Activated B cell treated with CpG ODN at 0.5 μM for 24 hours (primary cell): Measurements from ENCODE around the gene DHRS13. TPM values are rescaled to one million over a fixed set of nuclear protein-coding genes. Genes with fewer than 3 reads are reported as not detected.
"Not testable (repeated sequence)": the region's sequence is repeated elsewhere in the genome, so short reads cannot be mapped to it uniquely, and the experiment has no call there.

Source experiments
- ATAC-seq: fragments of 200-7000 bp; cut with Tn5 transposase; one replicate; pipeline ENCODE4 v1.10.0; 2021; ENCODE audit warnings: low read depth, mild to moderate bottlenecking, moderate library complexity
- CTCF ChIA-PET: fragments of 350-600 bp; sonication (Branson Sonifier 250); formaldehyde crosslinking; loops from one replicate; lab custom pipeline; 2021; ENCODE audit warnings: antibody characterized with exemption; lab: Charles Lee
- POLR2A ChIA-PET: fragments of 350-600 bp; sonication (Branson Sonifier 250); formaldehyde crosslinking; loops from one replicate; lab custom pipeline; 2021; ENCODE audit warnings: antibody characterized with exemption; lab: Charles Lee
- DNase-seq: peaks from one replicate; pipeline ENCODE4 v3.0.0; 2022
- H3K27ac Mint-ChIP-seq: one replicate; pipeline ENCODE4 v1.8.0; 2020; ENCODE audit warnings: mixed read lengths
- H3K27me3 Mint-ChIP-seq: one replicate; pipeline ENCODE4 v1.8.0; 2021; ENCODE audit warnings: mixed read lengths
- H3K36me3 Mint-ChIP-seq: one replicate; pipeline ENCODE4 v1.8.0; 2021; ENCODE audit warnings: low read depth, mixed read lengths
- H3K4me1 Mint-ChIP-seq: one replicate; pipeline ENCODE4 v1.8.0; 2021; ENCODE audit warnings: mixed read lengths
- H3K4me3 Mint-ChIP-seq: one replicate; pipeline ENCODE4 v1.8.0; 2020; ENCODE audit warnings: mild to moderate bottlenecking, mixed read lengths
- H3K9me3 Mint-ChIP-seq: one replicate; pipeline ENCODE4 v1.8.0; 2020; ENCODE audit warnings: mixed read lengths
- CTCF ChIP-seq: fragments of 200-600 bp; IDR thresholded peaks from one replicate; pipeline ENCODE4 v1.8.0; 2022; ENCODE audit warnings: antibody characterized with exemption, mild to moderate bottlenecking
- intact Hi-C: fragments of 100-400 bp; cut with micrococcal nuclease; formaldehyde crosslinking; loops from one replicate; pipeline ENCODE4 v1.15.1; 2024
- total RNA-seq: library from RNA; stranded (reverse); gene quantifications from 2 replicates; pipeline ENCODE4 v1.2.3, GENCODE V29; 2022

DHRS13 gene
- total RNA-seq, 1 donor from 2014 or later = 39.6 TPM

- H3K36me3 Mint-ChIP-seq = peaks cover 73% of the 10 kb centered on the region
- H3K9me3 Mint-ChIP-seq = no peaks in the 10 kb centered on the region
- ATAC-seq (no peak), DNase-seq (no peak)
- peak overlapping the region; percentile 4 for H3K27ac Mint-ChIP-seq
- ChIA-PET POLR2A (no interaction called here), CTCF (interaction anchor here (0.7 to 6.2 kb wide), 5 partner anchors 8 to 259 kb away, joined by 3 to 37 read pairs (median 10); partner anchors contain the start of gene FLOT2)
- H3K4me3 Mint-ChIP-seq = no peak overlapping the region
- no peak for TF ChIP-seq CTCF
- intact Hi-C loops = no loop called here
- H3K4me1 Mint-ChIP-seq = peaks cover 4% of the 10 kb centered on the region
- no peaks in the 10 kb centered on the region for H3K27me3 Mint-ChIP-seq
Measured at GRCh38 chr17:28907709-28908475, 5.0 kb upstream of the DHRS13 start.

GRCh38 chr17:28906706-28907438 lies 4.0 kb upstream of the DHRS13 start:
- peaks cover 66% of the 10 kb centered on the region for H3K36me3 Mint-ChIP-seq
- intact Hi-C loops = no loop called here
- peak overlapping the region; percentile 53 for H3K27ac Mint-ChIP-seq
- no peaks in the 10 kb centered on the region for H3K9me3 Mint-ChIP-seq
- peaks cover 8% of the 10 kb centered on the region for H3K4me1 Mint-ChIP-seq
- CTCF ChIA-PET = interaction anchor here (0.7 to 6.2 kb wide), 5 partner anchors 9 to 258 kb away, joined by 3 to 37 read pairs (median 10); partner anchors contain the start of gene FLOT2
- DNase-seq (no peak), ATAC-seq (no peak)
- H3K27me3 Mint-ChIP-seq = no peaks in the 10 kb centered on the region
- no peak for TF ChIP-seq CTCF
- H3K4me3 Mint-ChIP-seq = no peak overlapping the region
- POLR2A ChIA-PET = interaction anchor here (0.6 kb wide), 1 partner anchor 157 kb away, joined by 3 read pairs; no protein-coding TSS in a partner anchor

- CTCF ChIA-PET = interaction anchor here (1.9 to 6.2 kb wide), 4 partner anchors 8 to 180 kb away, joined by 7 to 37 read pairs (median 10); partner anchors contain the start of gene FLOT2
- no peak for TF ChIP-seq CTCF
- Mint-ChIP-seq H3K27me3 (no peaks in the 10 kb centered on the region), H3K36me3 (peaks cover 63% of the 10 kb centered on the region), H3K27ac (no peak overlapping the region), H3K4me3 (no peak overlapping the region), H3K4me1 (peaks cover 14% of the 10 kb centered on the region), H3K9me3 (no peaks in the 10 kb centered on the region)
- intact Hi-C loops = no loop called here
- ATAC-seq = no peak
- POLR2A ChIA-PET = interaction anchor here (0.6 to 1.0 kb wide), 2 partner anchors 64 to 156 kb away, joined by 3 read pairs; partner anchors contain the start of gene FAM222B
- DNase-seq = no peak
Measured at GRCh38 chr17:28906276-28906675, 3.4 kb upstream of the DHRS13 start.

- POLR2A ChIA-PET = interaction anchor here (0.9 kb wide), 1 partner anchor 178 kb away, joined by 3 read pairs; no protein-coding TSS in a partner anchor
- Mint-ChIP-seq H3K27me3 (no peaks in the 10 kb centered on the region), H3K27ac (peak overlapping the region; percentile 1), H3K4me3 (no peak overlapping the region), H3K9me3 (no peaks in the 10 kb centered on the region), H3K36me3 (peaks cover 54% of the 10 kb centered on the region), H3K4me1 (peaks cover 24% of the 10 kb centered on the region)
- no peak for TF ChIP-seq CTCF
- CTCF ChIA-PET = interaction anchor here (10.4 kb wide), 1 partner anchor 140 kb away, joined by 90 read pairs; no protein-coding TSS in a partner anchor
- ATAC-seq (no peak), DNase-seq (no peak)
- intact Hi-C loops = loop anchor here (5.0 kb wide), 1 partner anchor 242 kb away; the partner anchor contains the start of genes SDF2 and SUPT6H
Measured at GRCh38 chr17:28904800-28905199, 1.9 kb upstream of the DHRS13 start.

- not testable (repeated sequence) for DNase-seq, H3K27me3 Mint-ChIP-seq, H3K9me3 Mint-ChIP-seq, ATAC-seq
- ChIA-PET CTCF (interaction anchor here (0.6 to 10.4 kb wide), 9 partner anchors 13 to 192 kb away, joined by 3 to 90 read pairs (median 4); partner anchors contain the start of genes PROCA1 and RPL23A), POLR2A (interaction anchor here (0.7 to 3.1 kb wide), 6 partner anchors 11 to 257 kb away, joined by 15 to 52 read pairs (median 22); partner anchors contain the start of genes FAM222B and TLCD1)
- Mint-ChIP-seq H3K4me3 (peak overlapping the region; percentile 68), H3K27ac (peak overlapping the region; percentile 68), H3K36me3 (peaks cover 55% of the 10 kb centered on the region), H3K4me1 (peaks cover 33% of the 10 kb centered on the region)
- intact Hi-C loops = loop anchor here (1.0 to 5.0 kb wide), 13 partner anchors 15 to 257 kb away; partner anchors contain the start of genes FAM222B, RPL23A, SDF2 and SUPT6H
Measured at GRCh38 chr17:28903546-28903841, 615 bp upstream of the DHRS13 start.
